Esophagus muscularis mucosa (tissue), 4 donors: ENCODE measurements around the gene CEP19.

Source experiments
- CTCF ChIP-seq, 3 experiments: fragments of 200-600 bp in 2 of 3; fragments of 450-650 bp in 1 of 3; sonication (generic) in 2 of 3; IDR thresholded peaks; one replicate each; pipeline ENCODE4 v1.5.1; 2017 to 2019; ENCODE audit warnings: antibody characterized with exemption in 3 of 3, mild to moderate bottlenecking in 2 of 3, moderate library complexity in 1 of 3
- EP300 ChIP-seq: sonication (generic); formaldehyde crosslinking; IDR thresholded peaks from one replicate; pipeline ENCODE4 v1.6.1; 2017; ENCODE audit warnings: antibody characterized with exemption
- POLR2A ChIP-seq: fragments of 450-650 bp; IDR thresholded peaks from one replicate; pipeline ENCODE4 v1.6.1; 2017; ENCODE audit warnings: antibody characterized with exemption, moderate library complexity, mild to moderate bottlenecking, low read depth
- POLR2AphosphoS5 ChIP-seq, 2 donors: sonication (generic); formaldehyde crosslinking; IDR thresholded peaks; one replicate each; pipeline ENCODE4 v1.6.1; 2017; ENCODE audit warnings: antibody characterized with exemption in 2 of 2

- no peak for TF ChIP-seq CTCF (IDR thresholded peaks at IDR 0.05)
- no peak for TF ChIP-seq POLR2A
- no peak for TF ChIP-seq EP300
- no peak for TF ChIP-seq POLR2AphosphoS5 (IDR thresholded peaks at IDR 0.05)
Measured at GRCh38 chr3:196754091-196754981, 42.3 kb upstream of the CEP19 start.
